CD14-positive monocyte (primary cell): ENCODE measurements around the gene TANGO6. TPM values are rescaled to one million over a fixed set of nuclear protein-coding genes. Genes with fewer than 3 reads are reported as not detected.

Source experiments
- DNase-seq, 3 donors: peaks; one replicate each; pipeline ENCODE4 v3.0.0-alpha.2; 2011 to 2022
- H2AFZ ChIP-seq: 2 replicates; pipeline ENCODE4 v1.6.0; 2012; ENCODE audit warnings: mild to moderate bottlenecking, low read depth, low read length, inconsistent platforms; ENCODE audit not compliant: insufficient read depth, poor library complexity, severe bottlenecking
- H3K27ac ChIP-seq, 2 donors: 1 replicate in 1 of 2; 2 replicates in 1 of 2; pipeline ENCODE4 v1.5.1; 2012 to 2013; ENCODE audit warnings: low read length in 2 of 2, control low read depth in 1 of 2, inconsistent platforms in 1 of 2, low read depth in 1 of 2, mild to moderate bottlenecking in 1 of 2
- H3K27me3 ChIP-seq, 2 donors: one replicate each; pipeline versions ENCODE4 v1.6.0 to v1.6.1; 2011 to 2013; ENCODE audit warnings: low read length in 2 of 2; ENCODE audit not compliant: control insufficient read depth in 2 of 2, insufficient read depth in 2 of 2
- H3K36me3 ChIP-seq, 2 donors: replicated peaks in 1 of 2; 1 replicate in 1 of 2; 2 replicates in 1 of 2; pipeline versions ENCODE4 v1.5.1 to v1.6.1; 2012 to 2013; ENCODE audit warnings: low read length in 2 of 2, control low read depth in 1 of 2, inconsistent platforms in 1 of 2, mild to moderate bottlenecking in 1 of 2; ENCODE audit not compliant: insufficient read depth in 2 of 2, control insufficient read depth in 1 of 2
- H3K4me1 ChIP-seq, 2 donors: 1 replicate in 1 of 2; 2 replicates in 1 of 2; pipeline versions ENCODE4 v1.5.1 to v1.6.1; 2012 to 2013; ENCODE audit warnings: low read length in 2 of 2, control low read depth in 1 of 2, inconsistent platforms in 1 of 2, mild to moderate bottlenecking in 1 of 2, moderate library complexity in 1 of 2; ENCODE audit not compliant: insufficient read depth in 2 of 2, control insufficient read depth in 1 of 2
- H3K4me2 ChIP-seq: replicated peaks from 2 replicates; pipeline ENCODE3; 2012; ENCODE audit warnings: low read length, moderate library complexity, mild to moderate bottlenecking; ENCODE audit not compliant: poor library complexity, severe bottlenecking; ENCODE audit errors: extremely low read depth
- H3K4me3 ChIP-seq, 3 experiments: fragments of 200-600 bp in 1 of 3; sonication (generic) in 1 of 3; replicated peaks in 1 of 3; 1 replicate in 2 of 3; 2 replicates in 1 of 3; pipeline ENCODE4 v1.5.1; 2011 to 2013; ENCODE audit warnings: low read length in 3 of 3, mild to moderate bottlenecking in 3 of 3, control low read depth in 2 of 3, low read depth in 2 of 3, inconsistent platforms in 1 of 3, moderate library complexity in 1 of 3
- H3K79me2 ChIP-seq: 2 replicates; pipeline ENCODE4 v1.6.0; 2012; ENCODE audit warnings: mild to moderate bottlenecking, control low read depth, inconsistent platforms, low read length, moderate library complexity; ENCODE audit not compliant: insufficient read depth
- H3K9ac ChIP-seq: 2 replicates; pipeline ENCODE4 v1.6.0; 2017; ENCODE audit warnings: low read length, mild to moderate bottlenecking; ENCODE audit not compliant: insufficient read depth, poor library complexity, severe bottlenecking
- H3K9me3 ChIP-seq, 2 donors: replicated peaks in 1 of 2; 1 replicate in 1 of 2; 2 replicates in 1 of 2; pipeline versions ENCODE4 v1.5.1 to v1.6.1; 2012 to 2013; ENCODE audit warnings: low read length in 2 of 2, control low read depth in 1 of 2; ENCODE audit not compliant: control insufficient read depth in 1 of 2, insufficient read depth in 1 of 2
- H4K20me1 ChIP-seq: 2 replicates; pipeline ENCODE4 v1.6.0; 2012; ENCODE audit warnings: mild to moderate bottlenecking, low read length, control low read depth, moderate library complexity; ENCODE audit not compliant: insufficient read depth
- H3K27ac Mint-ChIP-seq, 7 donors: one replicate each; pipeline ENCODE4 v1.8.0; 2020; ENCODE audit warnings: mild to moderate bottlenecking in 7 of 7, mixed read lengths in 7 of 7, moderate library complexity in 6 of 7, inconsistent platforms in 2 of 7
- H3K27me3 Mint-ChIP-seq, 3 donors: one replicate each; pipeline ENCODE4 v1.8.0; 2021 to 2022; ENCODE audit warnings: low read depth in 3 of 3, mild to moderate bottlenecking in 3 of 3, mixed read lengths in 3 of 3, moderate library complexity in 3 of 3, inconsistent platforms in 1 of 3
- H3K36me3 Mint-ChIP-seq, 2 donors: one replicate each; pipeline ENCODE4 v1.8.0; 2020; ENCODE audit warnings: mixed read lengths in 2 of 2, inconsistent platforms in 1 of 2, mild to moderate bottlenecking in 1 of 2
- H3K4me1 Mint-ChIP-seq: one replicate; pipeline ENCODE4 v1.8.0; 2020; ENCODE audit warnings: mild to moderate bottlenecking, mixed read lengths
- H3K4me3 Mint-ChIP-seq, 2 donors: one replicate each; pipeline ENCODE4 v1.8.0; 2020; ENCODE audit warnings: mild to moderate bottlenecking in 2 of 2, mixed read lengths in 2 of 2, moderate library complexity in 1 of 2
- H3K9me3 Mint-ChIP-seq, 7 donors: one replicate each; pipeline ENCODE4 v1.8.0; 2020 to 2022; ENCODE audit warnings: mixed read lengths in 7 of 7, mild to moderate bottlenecking in 6 of 7, moderate library complexity in 6 of 7, inconsistent platforms in 2 of 7
- WGBS: methylation state at CpG from one replicate; pipeline ENCODE4 v1.1.5; 2013; ENCODE audit warnings: missing lambda C conversion rate; ENCODE audit not compliant: insufficient coverage; 5-methylcytosine and 5-hydroxymethylcytosine counted together
- intact Hi-C, 2 donors: fragments of 100-400 bp; cut with micrococcal nuclease; formaldehyde crosslinking; loops; one replicate each; pipeline versions ENCODE4 v1.15.0 to v1.15.1; 2023
- polyA plus RNA-seq, 3 donors: library from polyadenylated mRNA; depleted of rRNA in 1 of 3; unstranded in 2 of 3; stranded (reverse) in 1 of 3; fragments of 300-500 nt in 2 of 3; fragments of >200 nt in 1 of 3; fragmentation: Illumina TruSeq in 2 of 3; gene quantifications; 1 replicate in 2 of 3; 2 replicates in 1 of 3; pipeline ENCODE4 v1.2.3, GENCODE V29; 2012 to 2021
- TF ChIP-seq, protein P1 (sequence below): fragments of 200-600 bp; IDR thresholded peaks from one replicate; pipeline ENCODE4 v1.8.0; 2022; ENCODE audit warnings: antibody characterized with exemption, mild to moderate bottlenecking

The TANGO6 gene
- polyA plus RNA-seq, 3 donors, result 6.5 to 8.1 (median 7.3) TPM

DNA sequence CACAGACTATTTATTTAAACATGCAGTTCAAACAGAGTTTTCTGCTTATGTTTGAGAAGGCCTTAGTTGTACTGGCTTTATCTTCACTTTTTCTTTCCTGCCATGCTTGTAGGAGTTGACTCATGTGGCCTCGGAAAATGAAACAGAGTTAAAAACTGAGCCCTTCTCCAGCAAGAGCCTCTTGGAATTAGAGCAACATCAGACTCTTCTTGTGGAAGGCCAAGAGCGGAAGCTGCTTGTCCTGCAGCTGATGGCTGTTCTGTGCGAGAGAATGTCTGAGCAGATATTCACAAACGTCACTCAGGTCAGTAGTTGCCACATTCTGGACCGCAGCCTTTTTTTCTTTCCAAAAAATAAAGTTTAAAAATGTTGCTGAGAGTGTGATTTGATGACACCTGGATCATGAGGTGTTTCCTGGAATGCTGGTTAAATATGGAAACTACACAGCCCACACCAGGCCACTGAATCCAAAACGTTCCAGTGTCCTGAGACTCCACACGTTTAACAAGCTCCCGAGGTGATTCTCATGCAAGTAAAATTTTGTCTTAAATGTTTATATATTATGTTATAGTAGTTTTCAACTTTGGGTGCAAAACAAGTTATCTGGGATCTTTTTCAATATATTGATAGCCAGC, 65.9 kb downstream of the TANGO6 start:
- Histone ChIP-seq H3K79me2 (no peaks in the 10 kb centered on the region), H3K4me3 (no peak overlapping the region), H3K9ac (no peak overlapping the region), H3K4me2 (no peak overlapping the region), H4K20me1 (no peaks in the 10 kb centered on the region), H2AFZ (no peak overlapping the region), H3K4me1 (no peaks in the 10 kb centered on the region), H3K27ac (no peak overlapping the region), H3K27me3 (no peaks in the 10 kb centered on the region), H3K9me3 (no peaks in the 10 kb centered on the region), H3K36me3 (peaks cover 37 to 70% of the 10 kb centered on the region in 2 donors)
- intact Hi-C loops, result no loop called here
- H3K36me3 Mint-ChIP-seq, result peaks cover 41 to 71% of the 10 kb centered on the region in 2 donors
- TF ChIP-seq, protein P1, sequence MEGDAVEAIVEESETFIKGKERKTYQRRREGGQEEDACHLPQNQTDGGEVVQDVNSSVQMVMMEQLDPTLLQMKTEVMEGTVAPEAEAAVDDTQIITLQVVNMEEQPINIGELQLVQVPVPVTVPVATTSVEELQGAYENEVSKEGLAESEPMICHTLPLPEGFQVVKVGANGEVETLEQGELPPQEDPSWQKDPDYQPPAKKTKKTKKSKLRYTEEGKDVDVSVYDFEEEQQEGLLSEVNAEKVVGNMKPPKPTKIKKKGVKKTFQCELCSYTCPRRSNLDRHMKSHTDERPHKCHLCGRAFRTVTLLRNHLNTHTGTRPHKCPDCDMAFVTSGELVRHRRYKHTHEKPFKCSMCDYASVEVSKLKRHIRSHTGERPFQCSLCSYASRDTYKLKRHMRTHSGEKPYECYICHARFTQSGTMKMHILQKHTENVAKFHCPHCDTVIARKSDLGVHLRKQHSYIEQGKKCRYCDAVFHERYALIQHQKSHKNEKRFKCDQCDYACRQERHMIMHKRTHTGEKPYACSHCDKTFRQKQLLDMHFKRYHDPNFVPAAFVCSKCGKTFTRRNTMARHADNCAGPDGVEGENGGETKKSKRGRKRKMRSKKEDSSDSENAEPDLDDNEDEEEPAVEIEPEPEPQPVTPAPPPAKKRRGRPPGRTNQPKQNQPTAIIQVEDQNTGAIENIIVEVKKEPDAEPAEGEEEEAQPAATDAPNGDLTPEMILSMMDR, result no peak
- WGBS, result 100% methylated on average over 3 of the region's 8 CpGs
- H3K9me3 Mint-ChIP-seq, result no peaks in the 10 kb centered on the region
- peaks cover 0 to 2% (median 0%) of the 10 kb centered on the region in 3 donors for H3K27me3 Mint-ChIP-seq
- H3K4me3 Mint-ChIP-seq, result no peak overlapping the region
- no peak overlapping the region for H3K27ac Mint-ChIP-seq
- no peaks in the 10 kb centered on the region for H3K4me1 Mint-ChIP-seq
- DNase-seq, result no peak

DNA sequence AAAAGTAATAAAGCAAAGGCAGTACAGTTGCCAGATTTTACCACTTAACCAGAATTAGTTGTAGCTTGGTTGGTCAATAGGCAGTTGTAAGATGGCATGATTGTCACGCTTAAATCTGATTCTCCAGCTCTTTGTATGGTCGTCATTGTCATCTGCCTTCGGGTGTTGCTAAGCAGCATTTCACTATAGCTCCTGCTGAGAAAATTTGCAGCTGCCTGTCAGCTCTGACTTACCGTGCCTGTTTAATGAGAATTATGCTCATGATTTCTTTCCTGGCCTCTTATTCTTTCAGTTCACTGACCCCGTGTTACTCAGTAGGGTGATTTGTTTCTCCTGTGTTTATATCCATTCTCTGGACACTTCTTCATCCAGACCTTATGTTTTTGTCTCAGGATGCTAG, 66.7 kb downstream of the TANGO6 start:
- intact Hi-C loops, result no loop called here
- TF ChIP-seq, protein P1, result no peak
- H3K9me3 Mint-ChIP-seq, result no peaks in the 10 kb centered on the region
- no peak overlapping the region for H3K4me2 ChIP-seq
- H3K36me3 ChIP-seq, result peaks cover 40 to 72% of the 10 kb centered on the region in 2 donors
- no peaks in the 10 kb centered on the region for H3K27me3 ChIP-seq
- no peak overlapping the region for H3K4me3 Mint-ChIP-seq
- H3K4me1 Mint-ChIP-seq, result no peaks in the 10 kb centered on the region
- WGBS, result 96% methylated on average over 3 of the region's 5 CpGs
- no peak overlapping the region for H2AFZ ChIP-seq
- no peak overlapping the region for H3K27ac ChIP-seq
- no peak overlapping the region for H3K27ac Mint-ChIP-seq
- H3K27me3 Mint-ChIP-seq, result peaks cover 0 to 3% (median 0%) of the 10 kb centered on the region in 3 donors
- H3K4me1 ChIP-seq, result no peaks in the 10 kb centered on the region
- no peaks in the 10 kb centered on the region for H3K9me3 ChIP-seq
- no peak overlapping the region for H3K9ac ChIP-seq
- no peaks in the 10 kb centered on the region for H4K20me1 ChIP-seq
- H3K4me3 ChIP-seq, result no peak overlapping the region
- no peaks in the 10 kb centered on the region for H3K79me2 ChIP-seq
- DNase-seq, result no peak
- H3K36me3 Mint-ChIP-seq, result peaks cover 41 to 71% of the 10 kb centered on the region in 2 donors
